Measurements from ENCODE around the gene LLPH.

DNA sequence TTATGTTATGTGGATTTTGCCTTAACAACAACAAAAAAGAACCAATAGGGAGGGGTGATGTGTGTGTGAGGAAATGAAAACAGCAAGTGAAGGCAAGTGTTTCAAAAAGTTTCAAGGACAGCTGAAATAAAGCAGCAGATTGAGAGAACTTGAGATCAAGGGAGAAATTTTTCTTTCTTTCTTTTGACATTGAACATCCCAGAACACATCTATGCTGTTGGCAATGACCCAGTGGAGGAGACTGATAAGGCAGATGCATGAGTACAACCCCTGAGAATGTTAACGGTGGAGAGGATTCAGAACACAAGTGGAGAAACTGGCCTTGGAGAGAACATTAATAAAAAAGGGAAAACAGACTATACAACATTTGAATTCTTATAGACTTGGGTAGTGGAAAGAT lies 2.9 kb downstream of the LLPH start:
- TF ChIP-seq POLR2AphosphoS5 (IDR thresholded peaks at IDR 0.05; ENCODE audit: borderline replicate concordance, low read depth, low read length) = no peak
- no peak for TF ChIP-seq EZH2 (IDR thresholded peaks at IDR 0.05)
- no peak for TF ChIP-seq FOXP2 (optimal IDR thresholded peaks at IDR 0.05; ENCODE audit: control extremely low read depth, extremely low read length, insufficient read depth)
